OCI-LY3 (cell line): Measurements from ENCODE around the gene TMTC4.

ENCODE experiments used
- EZH2phosphoT487 ChIP-seq: fragments of 200-600 bp; shearing (Covaris generic); IDR thresholded peaks from 2 replicates; pipeline ENCODE4 v1.6.1; 2018; ENCODE audit warnings: antibody characterized with exemption, mixed run types, low read depth
- TF ChIP-seq, protein P1 (sequence below): fragments of 200-600, 300-600 bp; sonication (generic); IDR thresholded peaks from 2 replicates; pipeline ENCODE4 v1.5.1; 2014; ENCODE audit warnings: antibody characterized with exemption, low read length, low read depth

DNA sequence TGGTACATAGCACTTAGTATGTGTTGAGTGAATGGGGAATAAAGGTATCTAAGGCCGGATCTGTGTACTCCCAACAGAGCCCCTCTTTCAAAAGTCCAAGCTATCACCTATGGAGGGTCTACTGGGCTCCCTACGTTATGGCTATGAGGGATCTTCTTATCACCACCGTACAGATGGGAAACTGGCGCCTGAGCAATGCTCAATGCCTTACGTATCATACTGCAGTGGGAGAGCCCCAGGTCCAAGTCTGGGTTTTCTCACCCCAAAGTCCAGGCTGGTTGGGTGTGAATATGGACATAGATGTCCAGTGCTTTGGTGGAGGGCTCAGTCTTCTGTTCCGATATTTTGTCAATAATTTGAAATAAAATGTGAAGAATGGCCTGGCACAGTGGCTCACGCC is 72.9 kb downstream of the TMTC4 start:
- TF ChIP-seq, protein P1, sequence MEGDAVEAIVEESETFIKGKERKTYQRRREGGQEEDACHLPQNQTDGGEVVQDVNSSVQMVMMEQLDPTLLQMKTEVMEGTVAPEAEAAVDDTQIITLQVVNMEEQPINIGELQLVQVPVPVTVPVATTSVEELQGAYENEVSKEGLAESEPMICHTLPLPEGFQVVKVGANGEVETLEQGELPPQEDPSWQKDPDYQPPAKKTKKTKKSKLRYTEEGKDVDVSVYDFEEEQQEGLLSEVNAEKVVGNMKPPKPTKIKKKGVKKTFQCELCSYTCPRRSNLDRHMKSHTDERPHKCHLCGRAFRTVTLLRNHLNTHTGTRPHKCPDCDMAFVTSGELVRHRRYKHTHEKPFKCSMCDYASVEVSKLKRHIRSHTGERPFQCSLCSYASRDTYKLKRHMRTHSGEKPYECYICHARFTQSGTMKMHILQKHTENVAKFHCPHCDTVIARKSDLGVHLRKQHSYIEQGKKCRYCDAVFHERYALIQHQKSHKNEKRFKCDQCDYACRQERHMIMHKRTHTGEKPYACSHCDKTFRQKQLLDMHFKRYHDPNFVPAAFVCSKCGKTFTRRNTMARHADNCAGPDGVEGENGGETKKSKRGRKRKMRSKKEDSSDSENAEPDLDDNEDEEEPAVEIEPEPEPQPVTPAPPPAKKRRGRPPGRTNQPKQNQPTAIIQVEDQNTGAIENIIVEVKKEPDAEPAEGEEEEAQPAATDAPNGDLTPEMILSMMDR = no peak
- TF ChIP-seq EZH2phosphoT487 = no peak
